ENCODE measurements around the gene CDK12. TPM values are rescaled to one million over a fixed set of nuclear protein-coding genes. Genes with fewer than 3 reads are reported as not detected.
"Not testable (repeated sequence)": the region's sequence is repeated elsewhere in the genome, so short reads cannot be mapped to it uniquely, and the experiment has no call there.

CDK12 gene
- total and polyA plus RNA-seq, 9 donors: 17.8 to 65.9 (median 47.9) TPM

- no peak for TF ChIP-seq CTCF (IDR thresholded peaks at IDR 0.05)
- TF ChIP-seq EP300 (IDR thresholded peaks at IDR 0.05): no peak
- no peak for TF ChIP-seq POLR2A (IDR thresholded peaks at IDR 0.05)
- H3K9me3 ChIP-seq: no peaks in the 10 kb centered on the region
- no peak overlapping the region for H3K4me3 ChIP-seq
- 97 to 98% (median 97%) methylated on average over 6 of the region's 6 CpGs for WGBS, 3 donors
- no peaks in the 10 kb centered on the region for H3K27me3 ChIP-seq
- intact Hi-C loops (cut with DNase I): no loop called here
- H3K4me1 ChIP-seq (ENCODE audit: insufficient read depth): peaks cover 3% of the 10 kb centered on the region
- H3K27ac ChIP-seq: no peak overlapping the region
- no peaks in the 10 kb centered on the region for H3K36me3 ChIP-seq
- no peak for DNase-seq
These were observed 22.2 kb downstream of the CDK12 start for GRCh38 chr17:39483506-39483905.

GRCh38 chr17:39484178-39484577 is 22.9 kb downstream of the CDK12 start:
- no peak for DNase-seq
- TF ChIP-seq CTCF (IDR thresholded peaks at IDR 0.05) (no peak), EP300 (IDR thresholded peaks at IDR 0.05) (no peak), POLR2A (IDR thresholded peaks at IDR 0.05) (no peak)
- Histone ChIP-seq H3K4me1 (ENCODE audit: insufficient read depth) (peaks cover 3% of the 10 kb centered on the region), H3K36me3 (no peaks in the 10 kb centered on the region), H3K4me3 (no peak overlapping the region), H3K9me3 (no peaks in the 10 kb centered on the region), H3K27me3 (no peaks in the 10 kb centered on the region), H3K27ac (no peak overlapping the region)
- intact Hi-C loops (cut with DNase I): no loop called here
- WGBS, 3 donors: 97 to 100% (median 99%) methylated on average over 2 of the region's 2 CpGs

- Histone ChIP-seq H3K36me3 (no peaks in the 10 kb centered on the region), H3K4me3 (no peak overlapping the region), H3K27me3 (no peaks in the 10 kb centered on the region), H3K27ac (no peak overlapping the region), H3K9me3 (no peaks in the 10 kb centered on the region), H3K4me1 (ENCODE audit: insufficient read depth) (peaks cover 3% of the 10 kb centered on the region)
- no peak for DNase-seq
- 85 to 88% (median 88%) methylated on average over 5 of the region's 5 CpGs for whole genome bisulfite sequencing, 3 donors
- no peak for TF ChIP-seq POLR2A (IDR thresholded peaks at IDR 0.05)
- no peak for TF ChIP-seq CTCF (IDR thresholded peaks at IDR 0.05)
- TF ChIP-seq EP300 (IDR thresholded peaks at IDR 0.05): no peak
- intact Hi-C loops (cut with DNase I): no loop called here
These were observed 24.3 kb downstream of the CDK12 start for GRCh38 chr17:39485555-39485954.

GRCh38 chr17:39486242-39486641 is 25.0 kb downstream of the CDK12 start:
- DNase-seq: no peak
- no peaks in the 10 kb centered on the region for H3K9me3 ChIP-seq
- no peak overlapping the region for H3K4me3 ChIP-seq
- intact Hi-C loops (cut with DNase I): no loop called here
- 13 to 46% (median 16%) methylated on average over 2 of the region's 2 CpGs for WGBS, 3 donors
- no peak overlapping the region for H3K27ac ChIP-seq
- peaks cover 3% of the 10 kb centered on the region for H3K4me1 ChIP-seq (ENCODE audit: insufficient read depth)
- H3K36me3 ChIP-seq: no peaks in the 10 kb centered on the region
- H3K27me3 ChIP-seq: no peaks in the 10 kb centered on the region
- TF ChIP-seq EP300 (IDR thresholded peaks at IDR 0.05) (no peak), CTCF (IDR thresholded peaks at IDR 0.05) (no peak), POLR2A (IDR thresholded peaks at IDR 0.05) (no peak)

- 86 to 96% (median 96%) methylated on average over 3 of the region's 3 CpGs for WGBS, 3 donors
- DNase-seq; H3K27me3 ChIP-seq; H3K36me3 ChIP-seq; H3K27ac ChIP-seq; H3K4me3 ChIP-seq; intact Hi-C loops (cut with DNase I); H3K9me3 ChIP-seq; H3K4me1 ChIP-seq (ENCODE audit: insufficient read depth): not testable (repeated sequence)
These were observed 26.2 kb downstream of the CDK12 start for GRCh38 chr17:39487490-39487889.

All from ovary (tissue), 9 donors.